HG02973 (cell line): Measurements from ENCODE around the gene ARPIN.

Source experiments
- ATAC-seq: cut with Tn5 transposase; IDR thresholded peaks from one replicate; pipeline ENCODE4 v1.9.1; 2021; ENCODE audit warnings: moderate library complexity; ENCODE audit not compliant: unreplicated experiment

ARPIN gene

DNA sequence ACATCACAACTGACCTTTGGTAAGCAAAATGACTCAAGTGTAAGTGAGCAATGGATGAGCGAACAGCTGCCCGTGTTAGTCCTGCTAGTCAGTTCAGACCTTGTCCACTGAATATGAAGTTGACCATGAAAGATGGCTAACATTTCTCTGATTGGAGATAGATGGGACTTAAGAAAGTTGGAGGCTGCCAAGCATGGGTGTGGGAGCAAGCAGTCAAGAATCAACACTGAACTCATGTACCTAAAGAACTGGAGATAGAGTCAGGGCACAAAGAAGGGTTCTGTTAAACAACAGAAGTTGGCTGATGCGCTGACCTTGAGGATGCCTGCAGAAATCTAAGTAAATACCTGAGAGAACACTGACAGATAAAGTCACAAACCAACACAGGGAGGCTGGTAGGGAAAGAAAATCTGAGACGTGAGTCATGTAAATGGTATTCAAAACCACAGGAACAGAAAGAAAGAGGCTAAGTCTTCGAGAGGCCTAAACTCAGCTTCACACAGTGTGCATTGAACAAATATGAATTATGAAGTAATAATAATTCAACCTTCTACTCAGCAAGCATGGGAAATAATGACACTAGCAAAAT lies 67.4 kb downstream of the ARPIN start:
- no peak for ATAC-seq
